Fibroblast of skin of left quadriceps (primary cell): Measurements from ENCODE around the gene FMN2.
"Not testable (repeated sequence)": the region's sequence is repeated elsewhere in the genome, so short reads cannot be mapped to it uniquely, and the experiment has no call there.

ENCODE experiments used
- DNase-seq, 2 experiments: peaks; one replicate each; pipeline ENCODE4 v3.0.0-alpha.2; 2013; ENCODE audit warnings: low read depth in 2 of 2

Gene FMN2

GRCh38 chr1:240254778-240255291, 163.2 kb downstream of the FMN2 start:
- DNase-seq = no peak

- no peak for DNase-seq
Observed at GRCh38 chr1:240255922-240256321, 164.2 kb downstream of the FMN2 start.

- no peak for DNase-seq
Observed at GRCh38 chr1:240256836-240257503, 165.3 kb downstream of the FMN2 start.

- DNase-seq = peak; percentile 95
Observed at GRCh38 chr1:240258910-240259309, 167.2 kb downstream of the FMN2 start.

GRCh38 chr1:240264494-240264893, 172.8 kb downstream of the FMN2 start:
- not testable (repeated sequence) for DNase-seq

GRCh38 chr1:240271081-240271480, 179.4 kb downstream of the FMN2 start:
- DNase-seq = no peak

GRCh38 chr1:240274569-240274968, 182.9 kb downstream of the FMN2 start:
- DNase-seq = no peak

- not testable (repeated sequence) for DNase-seq
Observed at GRCh38 chr1:240275219-240275618, 183.5 kb downstream of the FMN2 start.

GRCh38 chr1:240278082-240278481, 186.4 kb downstream of the FMN2 start:
- DNase-seq = no peak

- no peak for DNase-seq
Observed at GRCh38 chr1:240280560-240281322, 189.1 kb downstream of the FMN2 start.

GRCh38 chr1:240282061-240282830, 190.6 kb downstream of the FMN2 start:
- DNase-seq = peak; percentile 56 to 57

GRCh38 chr1:240284656-240285414, 193.2 kb downstream of the FMN2 start:
- DNase-seq = no peak

GRCh38 chr1:240285540-240285939, 193.9 kb downstream of the FMN2 start:
- peak; percentile 69 to 75 for DNase-seq

GRCh38 chr1:240287722-240288121, 196.0 kb downstream of the FMN2 start:
- no peak for DNase-seq

GRCh38 chr1:240293706-240294105, 202.0 kb downstream of the FMN2 start:
- no peak for DNase-seq

GRCh38 chr1:240294566-240294965, 202.9 kb downstream of the FMN2 start:
- no peak for DNase-seq

GRCh38 chr1:240295811-240296210, 204.1 kb downstream of the FMN2 start:
- no peak for DNase-seq

GRCh38 chr1:240304466-240304865, 212.8 kb downstream of the FMN2 start:
- no peak for DNase-seq

GRCh38 chr1:240306673-240307072, 215.0 kb downstream of the FMN2 start:
- peak; percentile 33 to 42 for DNase-seq

GRCh38 chr1:240308096-240308495, 216.4 kb downstream of the FMN2 start:
- no peak for DNase-seq

GRCh38 chr1:240309769-240310168, 218.1 kb downstream of the FMN2 start:
- no peak for DNase-seq
